ENCODE results near the gene CST3.

DNA sequence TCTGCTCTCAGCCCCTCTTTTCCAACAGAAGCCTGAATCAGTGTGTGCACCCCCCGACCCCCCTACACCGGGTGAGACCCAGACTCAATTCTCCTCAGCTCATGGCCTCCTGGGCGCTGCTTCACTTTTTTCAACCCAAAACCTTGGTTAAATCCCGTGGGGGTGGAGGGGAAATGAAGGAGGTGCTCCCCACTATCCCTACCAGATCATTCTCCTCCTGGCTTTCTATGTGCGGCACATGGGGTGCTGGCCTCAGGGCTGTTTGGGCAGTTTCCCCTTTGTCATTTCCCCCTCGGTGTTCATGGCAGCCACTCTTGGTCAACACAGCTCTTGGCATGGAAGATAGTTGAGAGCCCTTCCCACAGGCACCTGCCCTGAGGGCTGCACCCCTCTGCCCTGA, 46.5 kb upstream of the CST3 start:
- TF ChIP-seq CTCF (conservative IDR thresholded peaks at IDR 0.05) (no peak), EZH2 (IDR thresholded peaks at IDR 0.05; ENCODE audit: low read depth) (no peak)
